ENCODE results near the gene PDE4D.

- TF ChIP-seq CTCF (conservative IDR thresholded peaks at IDR 0.05 in 1 of 2, IDR thresholded peaks at IDR 0.05 in 1 of 2; ENCODE audit: extremely low read depth in 1 of 2, insufficient read depth in 1 of 2, low read depth in 1 of 2, low read length in 2 of 2) (no peak), EZH2 (IDR thresholded peaks at IDR 0.05; ENCODE audit: borderline replicate concordance, low read length) (no peak)
These were observed 751.4 kb downstream of the PDE4D start for GRCh38 chr5:59142138-59142537.
